Nephron progenitor cell (in vitro differentiated cells): Measurements from ENCODE around the gene CADPS2.

Experiments used
- DNase-seq: peaks from one replicate; pipeline ENCODE4 v3.0.0; 2021
- H3K27ac Mint-ChIP-seq: 2 replicates; pipeline ENCODE4 v1.8.0; 2021; ENCODE audit warnings: mild to moderate bottlenecking, moderate library complexity, mixed read lengths
- H3K27me3 Mint-ChIP-seq: 2 replicates; pipeline ENCODE4 v1.8.0; 2021; ENCODE audit warnings: mild to moderate bottlenecking, low read depth, mixed read lengths; ENCODE audit not compliant: poor library complexity
- H3K36me3 Mint-ChIP-seq: 2 replicates; pipeline ENCODE4 v1.8.0; 2021; ENCODE audit warnings: low read depth, mixed read lengths
- H3K4me1 Mint-ChIP-seq: 2 replicates; pipeline ENCODE4 v1.8.0; 2021; ENCODE audit warnings: mixed read lengths
- H3K4me3 Mint-ChIP-seq: 2 replicates; pipeline ENCODE4 v1.8.0; 2021; ENCODE audit warnings: mild to moderate bottlenecking, moderate library complexity, mixed read lengths
- H3K9me3 Mint-ChIP-seq: 2 replicates; pipeline ENCODE4 v1.8.0; 2021; ENCODE audit warnings: mild to moderate bottlenecking, moderate library complexity, mixed read lengths
- TF ChIP-seq, protein P1 (sequence below): fragments of 200-600 bp; sonication (generic); IDR thresholded peaks from 2 replicates; pipeline ENCODE4 v1.5.0; 2021; ENCODE audit warnings: antibody characterized with exemption

The CADPS2 gene

GRCh38 chr7:122379491-122379890 lies 506.8 kb downstream of the CADPS2 start:
- H3K27ac Mint-ChIP-seq = no peak overlapping the region
- H3K4me1 Mint-ChIP-seq = peaks cover 9% of the 10 kb centered on the region
- H3K9me3 Mint-ChIP-seq = no peaks in the 10 kb centered on the region
- no peaks in the 10 kb centered on the region for H3K27me3 Mint-ChIP-seq
- no peak for DNase-seq
- H3K36me3 Mint-ChIP-seq = no peaks in the 10 kb centered on the region
- H3K4me3 Mint-ChIP-seq = no peak overlapping the region
- TF ChIP-seq, protein P1, sequence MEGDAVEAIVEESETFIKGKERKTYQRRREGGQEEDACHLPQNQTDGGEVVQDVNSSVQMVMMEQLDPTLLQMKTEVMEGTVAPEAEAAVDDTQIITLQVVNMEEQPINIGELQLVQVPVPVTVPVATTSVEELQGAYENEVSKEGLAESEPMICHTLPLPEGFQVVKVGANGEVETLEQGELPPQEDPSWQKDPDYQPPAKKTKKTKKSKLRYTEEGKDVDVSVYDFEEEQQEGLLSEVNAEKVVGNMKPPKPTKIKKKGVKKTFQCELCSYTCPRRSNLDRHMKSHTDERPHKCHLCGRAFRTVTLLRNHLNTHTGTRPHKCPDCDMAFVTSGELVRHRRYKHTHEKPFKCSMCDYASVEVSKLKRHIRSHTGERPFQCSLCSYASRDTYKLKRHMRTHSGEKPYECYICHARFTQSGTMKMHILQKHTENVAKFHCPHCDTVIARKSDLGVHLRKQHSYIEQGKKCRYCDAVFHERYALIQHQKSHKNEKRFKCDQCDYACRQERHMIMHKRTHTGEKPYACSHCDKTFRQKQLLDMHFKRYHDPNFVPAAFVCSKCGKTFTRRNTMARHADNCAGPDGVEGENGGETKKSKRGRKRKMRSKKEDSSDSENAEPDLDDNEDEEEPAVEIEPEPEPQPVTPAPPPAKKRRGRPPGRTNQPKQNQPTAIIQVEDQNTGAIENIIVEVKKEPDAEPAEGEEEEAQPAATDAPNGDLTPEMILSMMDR = no peak

DNA sequence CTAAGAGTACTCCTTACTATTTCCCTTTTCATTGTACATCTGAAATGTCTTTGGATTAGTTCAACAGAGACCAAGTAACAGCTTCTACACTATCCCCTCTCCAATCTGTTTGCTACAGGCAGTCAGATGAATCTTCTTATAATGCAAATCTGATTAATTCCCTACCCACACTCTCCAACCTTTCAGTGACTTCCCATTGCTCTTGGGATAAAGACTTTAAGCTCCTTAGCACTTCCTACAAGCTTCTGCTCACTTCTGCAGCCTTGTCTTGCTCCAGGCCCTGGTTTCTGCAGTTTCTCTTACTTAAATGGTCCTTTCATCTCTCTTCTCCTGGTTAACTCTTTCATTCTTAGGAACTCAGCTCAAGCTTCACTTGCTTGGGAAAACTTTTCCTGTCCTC lies 516.5 kb downstream of the CADPS2 start:
- Mint-ChIP-seq H3K9me3 (no peaks in the 10 kb centered on the region), H3K27ac (no peak overlapping the region), H3K4me1 (peaks cover 26% of the 10 kb centered on the region), H3K4me3 (no peak overlapping the region), H3K27me3 (peaks cover 6% of the 10 kb centered on the region), H3K36me3 (no peaks in the 10 kb centered on the region)
- DNase-seq = no peak
- TF ChIP-seq, protein P1 = no peak

DNA sequence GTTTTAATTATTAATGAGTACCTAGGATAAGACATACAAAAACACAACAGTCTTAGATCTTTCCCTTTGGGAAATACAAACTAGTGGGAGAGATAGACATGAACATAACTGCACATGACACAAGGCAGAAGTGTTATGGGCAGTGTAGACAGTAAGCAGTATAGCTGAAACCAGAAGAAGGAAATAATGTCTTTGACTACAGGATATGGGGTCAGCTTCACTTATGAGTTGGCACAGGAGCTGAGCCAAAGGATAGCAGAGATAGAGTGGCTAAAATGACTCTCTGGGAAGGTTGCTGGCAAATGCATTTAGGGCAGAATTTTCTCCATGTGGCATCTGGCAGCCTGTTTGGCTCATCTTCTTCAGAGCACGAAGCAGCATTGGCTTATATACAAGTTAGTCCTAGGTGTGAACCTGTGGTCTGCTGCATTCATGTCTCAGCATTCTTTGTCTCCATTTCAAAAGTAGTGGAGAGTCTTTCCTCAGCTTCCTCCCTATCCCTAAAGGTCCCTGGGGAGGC lies 521.4 kb downstream of the CADPS2 start:
- Mint-ChIP-seq H3K36me3 (no peaks in the 10 kb centered on the region), H3K27ac (no peak overlapping the region), H3K4me3 (no peak overlapping the region), H3K4me1 (peaks cover 22% of the 10 kb centered on the region), H3K27me3 (peaks cover 4% of the 10 kb centered on the region), H3K9me3 (no peaks in the 10 kb centered on the region)
- no peak for DNase-seq
- TF ChIP-seq, protein P1 = no peak

GRCh38 chr7:122363144-122363543 lies 523.1 kb downstream of the CADPS2 start:
- TF ChIP-seq, protein P1 = no peak
- no peaks in the 10 kb centered on the region for H3K36me3 Mint-ChIP-seq
- DNase-seq = no peak
- H3K4me3 Mint-ChIP-seq = no peak overlapping the region
- H3K9me3 Mint-ChIP-seq = no peaks in the 10 kb centered on the region
- peaks cover 22% of the 10 kb centered on the region for H3K4me1 Mint-ChIP-seq
- H3K27ac Mint-ChIP-seq = no peak overlapping the region
- H3K27me3 Mint-ChIP-seq = peaks cover 4% of the 10 kb centered on the region

- Mint-ChIP-seq H3K36me3 (no peaks in the 10 kb centered on the region), H3K27me3 (no peaks in the 10 kb centered on the region), H3K27ac (no peak overlapping the region), H3K9me3 (no peaks in the 10 kb centered on the region), H3K4me1 (peaks cover 22% of the 10 kb centered on the region), H3K4me3 (no peak overlapping the region)
- DNase-seq = no peak
- TF ChIP-seq, protein P1 = no peak
Observed at GRCh38 chr7:122362473-122362872, 523.8 kb downstream of the CADPS2 start.

DNA sequence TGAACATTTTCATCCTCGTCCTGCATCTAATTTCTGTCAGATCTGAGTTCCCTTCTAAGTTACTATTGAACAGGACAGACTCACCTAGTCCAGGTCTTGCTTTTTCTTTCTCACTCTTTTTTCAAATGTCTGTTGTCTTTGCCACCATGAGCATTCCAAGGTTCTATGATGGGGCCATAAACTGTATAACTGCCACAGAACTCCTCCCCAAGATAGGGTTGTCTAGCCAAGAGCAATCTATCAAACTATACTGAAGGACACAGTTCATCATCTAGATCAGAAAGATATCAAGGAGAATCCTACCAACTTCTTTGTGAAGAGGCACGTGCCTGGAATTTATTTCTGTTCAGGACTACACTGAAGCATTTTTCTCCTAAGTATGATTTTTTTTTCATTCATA lies 531.6 kb downstream of the CADPS2 start:
- TF ChIP-seq, protein P1 = no peak
- no peaks in the 10 kb centered on the region for H3K4me1 Mint-ChIP-seq
- no peak overlapping the region for H3K27ac Mint-ChIP-seq
- no peak for DNase-seq
- H3K36me3 Mint-ChIP-seq = no peaks in the 10 kb centered on the region
- no peak overlapping the region for H3K4me3 Mint-ChIP-seq
- no peaks in the 10 kb centered on the region for H3K9me3 Mint-ChIP-seq
- peaks cover 3% of the 10 kb centered on the region for H3K27me3 Mint-ChIP-seq
